Measurements from ENCODE around the gene ACR.

DNA sequence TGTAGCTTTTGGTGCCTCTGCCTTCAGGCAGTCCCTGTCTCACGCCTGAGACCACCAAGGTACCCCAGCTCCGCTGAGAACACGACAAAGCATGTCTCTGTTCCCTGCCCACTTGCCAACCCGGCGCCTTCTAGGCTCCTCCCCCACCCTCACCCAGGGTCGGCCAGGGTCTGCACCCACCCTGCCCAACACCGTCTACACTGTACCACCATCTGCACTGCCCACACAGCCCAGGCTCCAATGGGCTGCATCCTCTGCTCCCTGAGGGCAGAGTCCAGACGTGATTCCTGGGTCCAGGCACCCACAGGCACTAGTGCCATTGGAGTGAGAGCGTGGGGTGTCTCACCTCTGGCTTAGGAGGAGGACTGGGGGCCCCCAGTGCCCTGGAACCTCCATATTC lies 22.8 kb upstream of the ACR start:
- TF ChIP-seq, protein P1, sequence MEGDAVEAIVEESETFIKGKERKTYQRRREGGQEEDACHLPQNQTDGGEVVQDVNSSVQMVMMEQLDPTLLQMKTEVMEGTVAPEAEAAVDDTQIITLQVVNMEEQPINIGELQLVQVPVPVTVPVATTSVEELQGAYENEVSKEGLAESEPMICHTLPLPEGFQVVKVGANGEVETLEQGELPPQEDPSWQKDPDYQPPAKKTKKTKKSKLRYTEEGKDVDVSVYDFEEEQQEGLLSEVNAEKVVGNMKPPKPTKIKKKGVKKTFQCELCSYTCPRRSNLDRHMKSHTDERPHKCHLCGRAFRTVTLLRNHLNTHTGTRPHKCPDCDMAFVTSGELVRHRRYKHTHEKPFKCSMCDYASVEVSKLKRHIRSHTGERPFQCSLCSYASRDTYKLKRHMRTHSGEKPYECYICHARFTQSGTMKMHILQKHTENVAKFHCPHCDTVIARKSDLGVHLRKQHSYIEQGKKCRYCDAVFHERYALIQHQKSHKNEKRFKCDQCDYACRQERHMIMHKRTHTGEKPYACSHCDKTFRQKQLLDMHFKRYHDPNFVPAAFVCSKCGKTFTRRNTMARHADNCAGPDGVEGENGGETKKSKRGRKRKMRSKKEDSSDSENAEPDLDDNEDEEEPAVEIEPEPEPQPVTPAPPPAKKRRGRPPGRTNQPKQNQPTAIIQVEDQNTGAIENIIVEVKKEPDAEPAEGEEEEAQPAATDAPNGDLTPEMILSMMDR (IDR thresholded peaks at IDR 0.05; ENCODE audit: low read depth, low read length) = no peak
- no peak for TF ChIP-seq EZH2phosphoT487 (IDR thresholded peaks at IDR 0.05; ENCODE audit: low read depth)

Data from OCI-LY3 (cell line).